IPS DF 4.7 (cell line): ENCODE results near the gene XPO4.
"Not testable (repeated sequence)": the region's sequence is repeated elsewhere in the genome, so short reads cannot be mapped to it uniquely, and the experiment has no call there.

Source experiments
- DNase-seq: peaks from one replicate; pipeline ENCODE4 v3.0.0-alpha.2; 2013; ENCODE audit warnings: low spot score; ENCODE audit errors: extremely low read depth

Gene XPO4

DNA sequence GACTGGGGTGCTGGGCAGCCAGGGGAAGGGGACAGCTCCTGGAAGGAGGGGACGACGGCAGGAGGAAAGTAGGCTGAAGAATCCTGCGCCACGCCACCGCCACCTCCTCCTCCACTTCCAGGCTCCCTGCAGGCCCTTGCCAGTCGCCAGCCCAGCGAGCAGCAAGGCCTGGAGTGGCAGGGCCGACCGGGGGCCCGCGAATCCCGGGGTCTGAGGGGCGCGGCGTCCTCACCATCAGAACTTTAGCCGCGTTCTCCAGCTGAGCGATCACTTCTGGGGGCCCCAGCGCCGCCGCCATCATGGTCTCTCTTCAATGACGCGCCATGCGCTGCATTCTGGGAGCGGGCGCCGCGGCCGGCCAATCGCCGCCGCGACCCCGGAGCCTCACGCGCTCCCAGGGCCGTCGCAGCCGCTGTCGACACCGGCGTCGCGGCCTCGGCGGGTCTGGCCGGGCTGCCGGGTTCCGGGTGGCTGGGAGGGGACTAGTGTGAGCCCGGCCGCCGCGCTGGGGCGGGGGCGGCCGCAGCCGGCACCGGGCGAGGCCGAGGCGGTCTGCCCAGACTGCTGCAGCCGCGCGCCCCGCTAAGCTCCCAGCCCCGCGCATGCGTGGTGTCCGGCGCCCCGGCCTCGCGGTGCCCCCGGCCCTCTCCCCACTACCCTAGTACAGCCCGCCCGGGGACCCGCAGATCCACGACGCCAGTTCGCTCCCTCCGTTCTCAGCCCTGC lies at the start of gene XPO4:
Gene XPO4 (minus strand): TSS at position 309 of the 726 bp plus-strand sequence. CDS start 8 bp downstream, at position 301.
- DNase-seq: no peak

DNA sequence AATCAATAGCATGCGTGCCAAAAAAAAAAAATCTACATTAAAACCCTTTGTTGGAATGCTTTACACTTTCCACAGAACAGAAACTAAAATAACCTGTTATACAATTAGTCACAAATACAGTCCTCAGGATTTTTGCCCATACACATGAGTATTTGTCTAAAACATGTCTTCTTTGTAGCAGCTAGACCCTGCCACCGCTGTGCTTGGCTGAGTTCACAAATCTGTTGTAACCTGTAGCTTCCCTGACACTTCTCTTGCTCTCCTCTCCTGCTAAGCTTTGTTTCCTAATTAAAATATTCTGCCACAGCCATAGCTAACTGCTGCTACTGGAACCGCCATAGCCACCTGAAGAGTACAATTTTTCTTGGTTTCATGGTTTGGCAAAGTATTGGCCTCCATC lies 45.5 kb upstream of the XPO4 start:
- DNase-seq: not testable (repeated sequence)

DNA sequence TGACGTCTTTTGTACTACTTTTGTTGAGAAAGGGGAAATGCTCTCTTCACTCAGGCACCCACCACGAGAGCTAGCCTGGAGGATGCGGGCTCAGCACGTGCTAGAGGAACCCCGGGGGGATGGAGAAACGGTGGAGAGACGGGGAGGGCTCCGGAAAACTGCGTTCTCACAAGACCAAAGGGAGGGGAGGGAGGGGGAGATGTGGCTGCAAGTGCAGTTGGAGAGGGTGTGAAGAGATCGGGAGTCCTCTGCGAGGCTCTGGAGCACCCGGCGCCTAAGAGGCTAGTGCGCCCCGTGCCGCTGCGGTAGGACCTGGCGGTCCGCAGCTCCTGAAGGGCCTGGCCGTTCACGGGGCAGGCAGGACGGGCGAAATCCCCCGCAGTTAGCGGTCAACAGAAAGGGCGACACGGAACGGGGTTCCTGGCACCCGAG lies 43.4 kb upstream of the XPO4 start:
- DNase-seq: no peak

DNA sequence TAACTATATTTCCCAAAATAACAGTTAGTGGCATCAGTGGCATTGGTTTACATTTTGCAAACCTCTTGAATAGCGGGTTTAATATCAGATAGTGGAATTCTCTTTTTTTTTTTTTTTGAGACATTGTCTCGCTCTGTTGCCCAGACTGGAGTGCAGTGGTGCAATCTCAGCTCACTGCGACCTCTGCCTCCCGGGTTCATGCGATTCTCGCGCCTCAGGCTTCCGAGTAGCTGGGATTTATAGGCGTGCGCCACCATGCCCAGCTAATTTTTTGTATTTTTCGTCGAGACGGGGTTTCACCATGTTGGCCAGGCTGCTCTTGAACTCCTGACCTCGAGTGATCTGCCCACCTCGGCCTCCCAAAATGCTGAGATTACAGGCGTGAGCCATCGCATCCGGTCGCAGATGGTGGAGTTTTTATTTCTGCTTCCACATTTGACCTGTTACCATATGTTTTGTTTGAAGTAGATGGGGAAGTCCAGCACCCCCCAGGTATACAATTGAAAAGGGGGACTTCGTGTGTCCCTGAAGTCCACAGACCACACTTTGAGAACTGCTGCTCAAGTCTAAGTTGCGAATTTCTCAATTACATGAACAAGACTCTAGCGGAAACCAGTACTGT lies 40.5 kb upstream of the XPO4 start:
- DNase-seq: no peak

DNA sequence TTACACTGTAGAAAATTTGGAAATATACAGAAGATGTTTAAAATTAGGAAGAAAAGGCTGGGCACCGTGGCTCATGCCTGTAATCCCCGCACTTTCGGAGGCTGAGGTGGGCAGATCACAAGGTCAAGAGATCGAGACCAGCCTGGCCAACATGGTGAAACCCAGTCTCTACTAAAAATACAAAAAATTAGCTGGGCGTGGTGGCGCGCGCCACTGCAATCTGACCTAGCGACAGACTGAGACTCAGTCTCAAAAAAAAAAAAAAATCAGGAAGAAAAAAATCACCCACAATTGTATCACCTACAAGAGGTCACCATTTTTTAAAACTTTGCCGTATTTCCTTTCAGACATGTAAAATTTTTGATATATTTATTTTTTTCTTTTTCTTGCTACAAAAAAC lies 38.0 kb upstream of the XPO4 start:
- not testable (repeated sequence) for DNase-seq

DNA sequence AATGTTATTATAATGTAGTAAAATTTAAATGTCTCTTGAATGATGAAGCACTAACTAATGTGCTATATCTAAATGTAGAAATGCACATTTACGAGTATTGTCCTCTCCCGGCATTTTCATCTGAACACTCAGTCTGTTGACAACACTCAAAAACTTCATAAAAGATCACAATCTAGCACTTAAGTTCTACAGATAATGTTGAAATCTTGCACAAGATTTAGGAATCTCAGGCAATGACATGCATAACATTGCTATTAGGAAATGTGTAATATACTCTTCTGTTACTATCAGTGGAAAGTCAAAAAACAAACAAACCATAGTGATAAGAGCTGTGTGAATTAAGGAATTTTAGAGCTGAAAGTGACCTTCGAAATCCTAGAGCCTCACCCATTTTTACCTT lies 37.5 kb upstream of the XPO4 start:
- no peak for DNase-seq

DNA sequence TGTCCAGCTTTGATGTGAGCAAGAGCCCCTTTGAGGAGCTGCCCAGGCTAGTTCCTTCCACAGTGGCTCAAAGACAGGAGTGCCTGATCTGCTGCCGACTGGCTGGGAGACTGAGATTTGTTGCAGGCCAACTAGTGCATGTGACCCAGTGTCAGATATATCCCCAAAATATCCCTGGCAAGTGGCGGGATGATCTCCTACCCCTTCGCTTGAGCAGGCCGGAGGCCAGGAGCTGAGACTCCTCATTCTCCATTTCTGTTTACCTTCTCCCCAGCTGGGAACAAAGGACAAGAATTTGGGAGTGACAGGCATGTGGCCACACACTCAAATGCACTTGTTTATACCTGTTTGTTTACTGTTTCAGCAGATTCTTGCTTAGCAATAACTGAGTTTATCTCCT lies 37.1 kb upstream of the XPO4 start:
- DNase-seq: no peak

DNA sequence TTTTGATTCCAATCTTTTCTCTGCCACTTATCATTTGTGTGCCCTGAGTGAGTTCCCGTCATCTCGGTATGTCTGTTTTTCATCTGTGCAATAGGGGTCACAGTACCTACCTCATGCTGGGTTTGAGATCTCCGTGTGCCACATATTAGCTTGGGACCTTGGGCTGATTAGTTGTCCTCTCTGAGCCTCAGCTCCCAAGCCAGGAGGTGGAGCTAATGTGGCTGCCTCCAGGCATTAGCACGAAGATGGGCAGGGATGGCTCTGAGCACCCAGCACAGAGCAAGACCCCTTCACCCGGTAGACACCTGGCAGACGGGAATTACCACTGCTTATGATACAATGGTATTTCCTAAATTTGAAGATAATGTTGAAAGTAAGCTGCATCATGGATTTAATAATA lies 35.8 kb upstream of the XPO4 start:
- DNase-seq: no peak

DNA sequence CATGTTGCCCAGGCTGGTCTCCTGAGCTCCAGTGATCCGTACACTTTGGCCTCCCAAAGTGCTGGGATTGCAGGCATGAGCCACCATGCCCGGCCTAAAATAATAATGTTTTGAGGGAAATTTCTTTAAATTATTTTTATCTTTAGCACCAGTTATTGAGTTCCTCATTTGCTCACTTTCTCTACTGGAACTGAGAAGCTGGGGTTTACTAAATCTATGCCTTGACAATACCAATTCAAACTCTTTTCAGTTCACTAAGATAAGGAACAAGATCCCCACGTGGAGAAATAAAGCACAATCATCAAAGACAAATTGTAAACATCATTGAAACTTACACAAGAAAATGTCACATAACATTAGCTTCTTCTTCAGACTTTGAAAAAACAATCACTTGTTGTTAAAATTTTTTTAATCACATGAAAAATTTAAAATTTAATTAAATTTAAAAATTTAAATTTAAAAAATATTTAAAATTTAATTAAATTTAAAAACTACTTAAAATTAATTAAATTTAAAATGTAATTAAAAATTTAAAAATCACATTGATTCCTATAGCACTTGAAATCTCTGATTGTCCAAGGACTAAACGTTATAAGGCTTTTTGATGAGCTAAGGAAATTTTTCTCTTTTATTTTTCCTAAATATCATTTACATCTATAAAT lies 25.2 kb upstream of the XPO4 start:
- no peak for DNase-seq

DNA sequence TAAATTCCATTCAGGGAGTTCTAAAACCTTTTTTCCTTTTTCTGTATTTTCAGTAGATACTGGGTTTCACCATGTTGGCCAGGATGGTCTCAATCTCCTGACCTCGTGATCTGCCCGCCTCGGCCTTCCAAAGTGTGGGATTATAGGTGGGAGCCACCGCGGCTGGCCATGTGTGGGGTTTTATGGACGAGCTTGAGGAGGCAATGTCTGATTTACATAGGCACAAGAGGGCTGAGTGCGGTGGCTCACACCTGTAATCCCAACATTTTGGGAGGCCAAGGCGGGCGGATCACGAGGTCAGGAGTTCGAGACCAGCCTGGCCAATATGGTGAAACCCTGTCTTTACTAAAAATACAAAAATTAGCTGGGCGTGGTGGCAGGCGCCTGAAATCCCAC lies 22.8 kb upstream of the XPO4 start:
- not testable (repeated sequence) for DNase-seq

DNA sequence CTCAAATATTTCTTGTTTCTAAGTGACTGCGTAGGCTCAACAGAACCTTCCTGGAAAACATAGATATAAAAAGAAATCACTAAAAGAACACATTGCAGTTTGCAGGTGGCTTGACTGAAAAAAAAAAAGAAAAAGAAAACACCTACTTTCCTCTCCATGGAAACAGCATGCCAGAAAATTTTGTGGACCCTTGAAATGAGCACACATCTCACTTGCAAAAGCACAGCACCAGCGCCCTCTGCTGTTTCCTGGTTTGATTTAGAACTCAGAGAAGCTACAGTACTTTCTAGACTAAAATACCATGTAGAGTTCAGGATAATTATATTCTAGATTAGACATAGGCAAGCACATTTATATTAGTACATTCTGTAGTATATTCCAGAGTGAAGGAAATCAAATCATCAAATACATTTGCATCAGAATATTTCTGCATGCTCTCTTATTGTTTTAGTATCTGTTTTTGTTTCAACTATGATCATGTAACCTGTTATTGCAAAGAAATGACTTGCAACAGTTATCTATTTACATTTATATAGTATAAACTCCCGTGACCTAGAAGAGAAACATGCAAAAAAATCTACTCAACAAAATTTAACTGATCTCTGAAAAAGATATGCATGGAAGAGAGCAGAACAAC lies 22.3 kb upstream of the XPO4 start:
- DNase-seq: peak; percentile 78

DNA sequence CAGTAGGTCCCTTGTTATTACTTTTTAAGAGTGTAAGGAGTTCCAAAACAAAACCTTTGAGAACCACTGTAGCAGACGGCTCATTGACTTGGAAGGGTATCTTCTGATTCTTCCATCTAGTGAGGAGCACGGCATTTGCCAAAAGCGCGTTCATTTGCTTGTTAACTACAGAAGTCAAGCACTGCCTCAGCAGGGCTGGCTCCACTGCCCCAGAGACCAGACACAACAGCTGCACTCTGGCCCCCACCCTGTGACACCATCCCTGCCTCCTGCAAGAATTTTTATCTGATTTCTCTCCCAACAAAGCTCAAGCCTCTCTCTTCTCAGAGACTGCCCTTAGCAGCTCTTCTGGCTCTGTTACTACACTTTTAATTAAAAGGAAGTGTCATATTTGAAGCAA lies 20.7 kb upstream of the XPO4 start:
- no peak for DNase-seq

DNA sequence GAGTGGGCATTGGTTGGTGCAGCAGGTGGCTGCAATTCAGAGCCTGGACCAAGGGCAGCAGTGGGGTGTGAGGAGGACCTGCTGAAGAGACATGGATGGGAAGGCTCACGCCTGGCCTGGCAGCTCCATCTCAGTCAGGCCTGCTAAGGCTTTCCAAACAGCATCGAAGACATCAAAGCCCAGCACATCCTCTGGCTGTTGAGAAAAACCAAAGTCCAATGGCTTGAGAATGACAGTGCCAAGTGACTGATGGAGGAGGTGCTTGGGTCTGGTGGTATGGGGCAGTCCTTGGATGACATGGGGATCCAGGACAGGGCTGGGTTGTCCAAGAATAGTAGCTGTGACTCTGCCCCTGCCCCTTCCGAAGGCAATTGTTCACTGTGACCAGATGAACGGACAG lies 19.0 kb upstream of the XPO4 start:
- no peak for DNase-seq

DNA sequence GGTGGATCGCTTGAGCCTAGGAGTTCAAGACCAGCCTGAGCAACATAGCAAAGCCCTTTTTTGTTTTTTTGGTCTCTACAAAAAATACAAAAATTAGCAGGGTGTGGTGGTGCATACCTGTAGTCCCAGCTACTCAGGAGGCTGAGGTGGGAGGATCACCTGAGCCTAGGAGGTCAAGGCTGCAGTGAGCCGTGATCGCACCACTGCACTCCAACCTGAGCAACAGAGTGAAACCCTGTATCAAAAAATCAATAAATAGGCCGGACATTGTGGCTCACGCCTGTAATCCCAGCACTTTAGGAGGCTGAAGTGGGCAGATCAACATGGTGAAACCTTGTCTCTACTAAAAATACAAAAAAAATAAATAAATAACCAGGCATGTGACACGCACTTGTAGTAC lies 13.1 kb upstream of the XPO4 start:
- not testable (repeated sequence) for DNase-seq

DNA sequence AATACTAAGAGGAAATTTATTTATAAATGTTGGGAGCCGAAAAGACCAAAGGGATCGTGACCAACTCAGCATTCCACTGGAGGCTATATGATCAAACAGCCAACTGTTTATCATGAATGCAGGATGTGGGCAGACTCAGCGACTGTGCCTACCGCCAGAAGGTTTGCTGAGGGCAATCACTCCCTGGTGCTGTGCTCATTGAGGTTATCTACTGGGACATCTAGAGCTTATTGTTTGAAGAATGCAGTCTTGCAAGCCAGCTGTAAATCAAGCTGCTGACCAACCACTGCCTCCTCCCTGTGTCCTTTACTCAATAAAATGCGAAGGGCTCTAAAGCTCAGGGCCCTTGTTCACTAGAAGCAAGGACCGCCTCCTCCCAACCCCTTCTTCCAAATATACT lies 8.5 kb upstream of the XPO4 start:
- DNase-seq: no peak

DNA sequence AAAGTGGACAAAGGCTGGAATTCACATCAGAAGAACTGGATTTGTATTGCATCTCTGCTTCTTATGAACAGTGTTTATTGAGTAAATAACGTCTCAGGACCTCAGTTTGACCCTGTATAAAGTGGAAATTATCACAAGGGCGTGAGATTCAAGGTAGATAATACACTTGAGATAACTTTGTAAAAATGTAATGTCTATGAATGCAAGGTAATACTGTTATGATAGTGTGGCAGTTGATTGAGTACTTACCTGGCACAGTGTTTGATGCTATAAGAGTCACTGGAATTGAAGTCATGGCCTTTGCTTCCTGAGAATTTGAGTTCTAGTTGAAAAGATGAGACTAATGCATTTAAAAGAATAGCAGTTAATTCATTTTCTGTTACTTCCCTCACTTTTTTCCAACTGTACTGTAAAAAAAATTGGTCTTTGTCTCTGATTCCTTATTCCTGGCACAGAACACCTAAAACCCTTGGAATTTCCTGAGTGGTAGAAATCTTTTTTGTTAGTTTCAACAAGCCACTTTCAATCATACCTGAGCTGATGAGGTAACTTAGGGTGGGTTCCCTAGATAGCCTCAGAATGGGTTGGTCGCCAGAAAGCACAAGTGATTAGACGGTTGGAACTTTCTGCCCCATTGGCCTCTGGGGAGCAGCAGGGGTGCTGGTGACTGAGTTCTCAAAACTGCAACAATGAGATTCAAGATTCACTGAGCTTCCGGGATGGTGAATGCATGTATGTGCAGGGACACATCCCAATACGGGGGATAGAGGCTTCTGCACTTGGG lies 6.4 kb upstream of the XPO4 start:
- DNase-seq: no peak

DNA sequence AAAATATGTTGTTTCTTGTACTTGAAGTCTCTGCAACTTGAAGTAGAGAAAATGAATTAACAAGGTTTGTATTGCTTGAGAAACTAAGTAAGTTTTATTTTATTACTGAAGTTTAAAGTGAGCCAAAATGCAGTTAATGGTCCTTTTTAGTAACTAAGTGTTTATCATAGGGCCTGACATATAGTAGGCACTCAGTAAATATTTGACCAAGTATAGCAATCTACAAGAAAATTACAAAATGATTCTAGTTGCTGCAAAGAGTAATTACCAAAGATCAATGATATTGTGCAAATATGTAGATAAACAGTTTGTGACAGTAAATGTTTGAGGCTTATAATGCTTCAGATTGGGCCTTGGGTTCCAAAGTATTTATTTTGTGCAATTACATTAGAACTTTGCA lies 2.4 kb upstream of the XPO4 start:
- DNase-seq: no peak

DNA sequence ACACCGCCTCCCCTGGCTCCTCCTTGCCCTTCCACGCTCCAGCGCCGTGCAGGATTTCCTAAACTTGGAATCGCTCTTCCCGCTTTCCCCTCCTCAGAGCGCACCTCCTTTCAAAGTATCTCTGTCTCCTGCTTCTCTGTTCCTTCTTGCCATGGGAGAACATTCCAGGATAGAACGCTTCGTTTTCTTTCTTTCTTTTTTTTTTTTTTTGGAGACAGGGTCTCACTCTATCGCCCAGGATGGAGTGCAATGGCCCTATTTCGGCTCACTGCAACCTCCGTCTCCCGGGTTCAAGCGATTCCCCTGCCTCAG lies 574 bp upstream of the XPO4 start:
- no peak for DNase-seq

DNA sequence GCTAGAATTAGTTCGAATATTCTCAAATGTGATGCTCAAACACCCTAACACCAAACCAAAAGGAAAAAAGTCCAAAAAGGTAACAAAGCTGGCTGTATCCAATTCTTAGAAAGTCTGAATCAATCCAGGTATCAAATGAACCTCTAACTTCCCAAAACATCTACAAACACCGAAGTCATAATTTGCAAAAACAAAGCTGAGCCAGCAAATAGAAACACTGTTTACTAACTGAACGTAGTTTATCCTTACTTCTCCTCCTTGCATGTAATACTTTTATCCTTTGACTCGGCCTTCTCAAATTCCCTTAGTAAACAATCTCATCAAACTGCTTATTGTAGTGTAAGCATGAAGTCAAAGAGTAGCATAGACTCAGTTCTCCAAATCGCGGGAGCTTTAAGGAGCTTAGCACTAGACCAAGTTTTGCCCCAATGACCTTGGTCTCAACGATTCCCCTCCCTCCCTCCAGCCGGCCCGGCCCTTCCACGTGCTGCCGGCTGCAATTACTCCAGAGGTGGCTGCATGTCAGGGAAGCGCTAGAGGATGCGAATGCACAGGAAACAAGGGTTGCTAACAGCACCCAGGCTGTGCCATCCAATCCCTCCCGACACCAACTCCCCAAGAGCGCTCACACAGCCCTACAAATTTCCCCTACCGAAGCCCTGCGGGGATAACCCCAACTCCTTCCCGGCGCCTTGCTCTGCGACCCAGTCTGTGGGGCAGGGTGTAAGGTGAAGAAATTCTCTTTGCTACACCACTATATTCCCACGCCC lies 693 bp downstream of the XPO4 start:
- no peak for DNase-seq

DNA sequence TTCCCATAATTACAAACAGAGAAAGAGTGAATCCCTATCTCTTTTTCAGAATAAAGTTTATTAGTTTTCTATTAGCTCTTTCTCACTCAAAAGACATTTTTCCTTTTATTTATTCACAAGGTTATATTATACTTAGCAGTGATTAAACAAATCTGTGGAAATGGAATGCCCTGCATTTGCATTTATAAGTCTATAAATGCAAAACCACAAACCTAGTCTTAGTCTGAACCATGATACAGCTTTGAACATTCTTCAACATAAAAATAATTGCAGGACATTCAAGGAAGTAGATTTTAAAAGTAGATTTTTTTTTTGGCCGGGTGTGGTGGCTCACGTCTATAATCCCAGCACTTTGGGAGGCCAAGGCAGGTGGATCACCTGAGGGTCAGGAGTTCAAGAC lies 8.3 kb downstream of the XPO4 start:
- no peak for DNase-seq

DNA sequence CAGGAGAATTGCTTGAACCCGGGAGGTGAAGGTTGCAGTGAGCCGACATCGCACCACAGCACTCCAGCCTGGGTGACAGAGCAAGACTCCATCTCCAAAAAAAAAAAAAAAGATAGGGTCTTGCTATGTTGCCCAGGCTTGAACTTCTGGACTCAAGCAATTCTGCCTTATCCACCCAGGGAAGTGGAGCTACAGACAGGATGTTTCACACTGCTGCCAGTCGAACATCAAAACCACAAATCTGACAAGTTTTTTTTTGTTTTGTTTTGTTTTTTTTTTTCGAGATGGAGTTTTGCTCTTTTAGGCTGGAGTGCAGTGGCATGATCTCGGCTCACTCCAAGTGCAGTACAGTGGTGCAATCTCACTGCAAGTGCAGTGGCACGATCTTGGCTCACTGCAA lies 10.8 kb downstream of the XPO4 start:
- no peak for DNase-seq
